Hematopoietic multipotent progenitor cell treated with erythropoietin and hydrocortisone succinate and interleukin-3 and kit ligand, for 4 days (in vitro differentiated cells): ENCODE results near the gene PTPRF.
"Not testable (repeated sequence)": the region's sequence is repeated elsewhere in the genome, so short reads cannot be mapped to it uniquely, and the experiment has no call there.

Experiments
- DNase-seq: peaks from one replicate; pipeline ENCODE4 v3.0.0-alpha.2; 2015

Gene PTPRF

GRCh38 chr1:43530483-43531106, at the start of gene PTPRF:
TSS of gene PTPRF (plus strand) at chr1:43530883. CDS start at chr1:43545076, 14,193 bp downstream.
- DNase-seq, result peak; percentile 55

DNA sequence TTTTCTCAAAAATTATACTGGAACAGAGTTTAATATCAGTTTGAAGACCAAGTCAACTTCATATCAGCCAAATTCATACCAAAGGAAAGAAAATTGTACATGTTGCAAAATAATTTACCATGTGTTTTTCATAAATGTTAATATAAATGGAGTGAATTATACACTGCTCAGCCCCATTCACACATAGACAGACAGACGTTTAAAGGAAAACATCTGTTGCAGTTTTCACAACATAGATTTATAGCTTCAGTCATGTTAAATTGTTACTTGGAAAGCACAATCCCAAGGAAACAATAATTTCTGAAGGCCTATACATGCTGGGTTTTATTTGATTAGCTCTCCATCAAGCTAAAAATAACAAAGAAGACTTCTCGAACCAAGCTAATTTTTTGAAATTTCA, 49.2 kb upstream of the PTPRF start:
- DNase-seq, result no peak

- no peak for DNase-seq
Observed at GRCh38 chr1:43482215-43482614, 48.5 kb upstream of the PTPRF start.

- no peak for DNase-seq
Observed at GRCh38 chr1:43484367-43484766, 46.3 kb upstream of the PTPRF start.

GRCh38 chr1:43488165-43488564, 42.5 kb upstream of the PTPRF start:
- DNase-seq, result no peak

GRCh38 chr1:43491061-43491460, 39.6 kb upstream of the PTPRF start:
- no peak for DNase-seq

GRCh38 chr1:43492826-43493225, 37.9 kb upstream of the PTPRF start:
- DNase-seq, result no peak

- DNase-seq, result no peak
Observed at GRCh38 chr1:43493661-43494450, 36.8 kb upstream of the PTPRF start.

GRCh38 chr1:43495204-43495603, 35.5 kb upstream of the PTPRF start:
- DNase-seq, result peak; percentile 37

DNA sequence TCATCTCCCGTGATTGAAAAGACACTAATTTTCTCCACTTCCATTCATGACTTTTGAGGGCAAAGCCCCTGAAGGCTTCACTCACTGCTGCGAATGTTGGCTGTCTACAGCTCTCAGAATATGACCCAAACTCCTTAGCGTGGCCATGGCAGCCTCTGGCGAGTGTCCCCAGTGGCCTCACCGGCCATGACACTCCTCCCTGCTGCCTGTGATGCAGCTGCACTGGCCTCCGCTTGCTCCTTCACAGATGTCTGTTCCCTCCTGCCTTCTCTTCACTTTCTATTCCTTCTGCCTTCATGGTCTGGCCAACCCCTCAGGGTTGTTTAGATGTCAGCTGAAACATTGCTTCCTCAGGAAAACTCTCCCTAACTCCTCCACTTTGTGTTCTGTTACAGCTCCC, 30.8 kb upstream of the PTPRF start:
- DNase-seq, result no peak

DNA sequence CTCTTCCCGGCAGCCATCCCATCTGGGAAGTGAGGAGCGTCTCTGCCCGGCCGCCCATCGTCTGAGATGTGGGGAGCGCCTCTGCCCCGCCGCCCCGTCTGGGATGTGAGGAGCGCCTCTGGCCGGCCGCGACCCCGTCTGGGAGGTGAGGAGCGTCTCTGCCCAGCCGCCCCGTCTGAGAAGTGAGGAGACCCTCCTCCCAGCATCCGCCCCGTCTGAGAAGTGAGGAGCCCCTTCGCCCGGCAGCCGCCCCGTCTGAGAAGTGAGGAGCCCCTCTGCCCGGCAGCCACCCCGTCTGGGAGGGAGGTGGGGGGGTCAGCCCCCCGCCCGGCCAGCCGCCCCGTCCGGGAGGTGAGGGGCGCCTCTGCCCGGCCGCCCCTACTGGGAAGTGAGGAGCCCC, 28.9 kb upstream of the PTPRF start:
- not testable (repeated sequence) for DNase-seq

DNA sequence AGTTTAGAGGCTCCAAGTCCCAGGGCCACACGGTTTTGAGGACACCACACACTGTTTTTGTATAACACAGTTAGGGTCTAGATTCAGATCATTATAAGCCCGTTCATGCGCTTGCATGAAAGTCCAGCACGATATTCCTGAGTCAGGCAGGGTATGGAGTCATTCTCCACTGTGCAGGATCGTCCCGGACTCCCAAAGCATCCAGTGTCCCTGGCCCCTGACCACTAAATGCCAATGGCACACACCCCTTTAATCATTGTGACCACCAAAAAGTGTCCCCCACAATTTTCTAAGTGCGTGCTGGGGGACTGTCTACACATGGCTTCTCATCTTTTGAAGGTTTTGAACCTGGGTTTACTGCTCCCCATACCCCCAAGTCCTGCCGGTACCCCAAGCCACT, 27.1 kb upstream of the PTPRF start:
- DNase-seq, result no peak

DNA sequence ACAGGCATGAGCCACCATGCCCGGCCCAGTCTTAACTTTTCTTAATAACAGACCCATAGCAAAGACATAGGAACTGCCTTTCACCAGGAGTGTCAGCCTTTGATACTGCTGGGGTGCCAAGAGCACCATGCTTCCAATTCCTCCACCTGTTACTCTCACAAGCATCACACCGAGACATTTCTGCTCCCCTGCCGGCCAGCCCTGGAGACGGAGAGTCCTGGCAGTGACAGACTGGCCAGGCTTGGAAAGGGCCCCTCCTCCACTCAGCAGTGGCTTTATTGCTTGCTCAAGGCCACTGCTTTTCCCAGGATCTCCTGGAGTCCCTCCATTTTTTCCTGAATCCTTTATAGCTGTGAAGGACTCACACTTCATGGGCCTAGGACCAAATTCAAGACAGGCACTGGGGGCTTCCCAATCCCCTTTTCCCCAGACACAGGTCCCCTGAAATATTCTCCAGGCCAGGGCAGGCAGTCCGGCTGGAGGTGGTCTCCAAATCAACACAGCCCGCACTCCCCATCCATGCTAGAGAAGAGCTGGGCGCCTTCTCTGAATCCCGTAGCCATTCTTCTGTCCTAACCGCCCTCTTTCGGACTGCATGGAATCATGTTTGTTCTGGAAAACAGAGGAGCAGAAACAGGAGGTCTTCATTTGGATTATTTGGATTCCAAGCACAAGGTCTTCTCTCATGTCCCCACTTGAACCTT, 25.5 kb upstream of the PTPRF start:
- DNase-seq, result no peak

- DNase-seq, result no peak
Observed at GRCh38 chr1:43506233-43506632, 24.4 kb upstream of the PTPRF start.

DNA sequence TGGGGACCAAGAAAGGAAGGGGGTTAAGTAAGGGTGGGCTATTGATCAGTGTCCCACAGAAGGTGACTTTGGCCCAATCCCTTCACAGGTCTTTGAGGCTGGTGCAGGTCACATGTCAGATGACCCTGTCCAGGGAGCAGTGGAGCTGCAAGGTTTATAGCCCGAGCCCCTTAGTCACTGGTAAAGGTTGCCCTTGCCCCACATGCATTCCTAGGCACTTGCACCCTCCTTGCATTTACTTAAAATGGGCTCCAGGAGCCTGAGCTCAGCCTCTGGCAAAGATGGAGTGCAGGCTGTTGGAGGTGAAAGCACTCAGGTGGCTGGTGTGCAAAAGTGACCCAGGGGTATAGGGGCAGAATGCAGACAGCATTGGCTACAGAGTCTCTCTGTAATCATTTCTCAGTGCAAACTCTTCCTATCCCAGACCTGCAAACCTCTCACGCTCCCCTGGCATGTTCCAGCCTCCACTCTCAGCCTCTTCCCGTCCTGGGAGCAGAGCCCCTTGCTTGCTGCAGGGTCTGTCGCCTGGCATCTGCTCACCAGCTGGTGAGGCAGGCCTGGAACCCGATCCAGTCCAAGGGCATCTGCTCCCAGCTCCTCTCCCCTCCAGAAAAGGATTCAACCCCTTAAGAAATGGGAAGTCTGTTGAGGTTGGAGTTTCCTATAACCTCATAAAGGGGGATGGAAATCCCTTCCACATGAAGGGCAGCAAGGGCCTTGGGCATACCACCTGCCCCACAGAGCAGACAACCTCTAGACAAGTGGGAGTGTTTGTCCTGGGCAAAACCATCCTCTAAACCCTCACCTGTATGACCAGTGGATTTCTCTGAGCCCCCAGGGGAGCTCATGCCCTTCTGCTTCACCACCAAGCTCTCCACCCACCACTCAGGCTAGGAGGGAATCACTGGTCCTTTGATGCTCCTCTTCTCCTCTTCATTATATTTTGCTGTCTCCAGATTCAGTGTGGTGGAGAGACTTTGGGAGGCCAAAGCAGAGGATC, 23.1 kb upstream of the PTPRF start:
- no peak for DNase-seq

- no peak for DNase-seq
Observed at GRCh38 chr1:43509007-43509739, 21.5 kb upstream of the PTPRF start.

- no peak for DNase-seq
Observed at GRCh38 chr1:43509740-43510375, 20.8 kb upstream of the PTPRF start.

DNA sequence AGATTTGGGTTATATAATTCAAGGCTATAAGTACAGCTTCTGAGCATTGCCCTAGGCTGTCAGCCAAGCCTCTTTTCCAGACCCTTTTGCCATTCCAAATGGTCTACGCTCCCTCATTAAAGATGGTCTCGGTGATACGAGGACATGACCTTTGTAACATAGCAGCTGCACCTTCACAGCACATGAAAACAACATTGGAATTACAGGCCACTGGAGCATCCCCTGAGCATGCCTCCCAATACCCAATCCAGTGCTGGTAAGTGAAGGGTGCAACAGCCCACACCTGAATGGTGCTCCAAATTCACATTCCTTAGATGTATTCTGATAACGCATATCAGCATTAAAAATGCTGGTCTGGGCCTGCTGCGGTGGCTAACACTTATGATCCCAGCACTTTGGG, 20.1 kb upstream of the PTPRF start:
- DNase-seq, result no peak

GRCh38 chr1:43511394-43511793, 19.3 kb upstream of the PTPRF start:
- DNase-seq, result no peak

- DNase-seq, result no peak
Observed at GRCh38 chr1:43512133-43512532, 18.6 kb upstream of the PTPRF start.

GRCh38 chr1:43512681-43513080, 18.0 kb upstream of the PTPRF start:
- DNase-seq, result no peak
